DOHH2 (cell line): ENCODE measurements around the gene TTC3.
"Not testable (repeated sequence)": the region's sequence is repeated elsewhere in the genome, so short reads cannot be mapped to it uniquely, and the experiment has no call there.

Source experiments
- H3F3A ChIP-seq: fragments of 200-600 bp; sonication (generic), shearing (Covaris generic); 2 replicates; pipeline ENCODE4 v1.6.0; 2016; ENCODE audit warnings: antibody characterized with exemption, mild to moderate bottlenecking; ENCODE audit not compliant: control insufficient read depth, insufficient read depth
- H3K27ac ChIP-seq: fragments of 200-600 bp; sonication (generic); 2 replicates; pipeline ENCODE4 v1.5.1; 2014; ENCODE audit warnings: low read depth, mild to moderate bottlenecking, low read length, moderate library complexity
- H3K27me3 ChIP-seq: fragments of 200-600 bp; sonication (generic); 2 replicates; pipeline ENCODE4 v1.6.1; 2014; ENCODE audit warnings: mild to moderate bottlenecking, low read length, mixed read lengths; ENCODE audit not compliant: control insufficient read depth
- H3K36me3 ChIP-seq: fragments of 200-600 bp; sonication (generic); 2 replicates; pipeline ENCODE4 v1.6.1; 2014; ENCODE audit warnings: mild to moderate bottlenecking, low read length, moderate library complexity, mixed read lengths; ENCODE audit not compliant: control insufficient read depth
- H3K4me1 ChIP-seq: fragments of 200-600 bp; sonication (generic); 2 replicates; pipeline ENCODE4 v1.6.1; 2014; ENCODE audit warnings: mild to moderate bottlenecking, low read length, mixed read lengths; ENCODE audit not compliant: control insufficient read depth
- H3K4me2 ChIP-seq: fragments of 200-600 bp; sonication (generic); 2 replicates; pipeline ENCODE4 v1.6.0; 2014; ENCODE audit warnings: mild to moderate bottlenecking, low read length, moderate library complexity
- H3K4me3 ChIP-seq: fragments of 200-600 bp; sonication (generic); 2 replicates; pipeline ENCODE4 v1.5.1; 2014; ENCODE audit warnings: mild to moderate bottlenecking, low read length, mixed read lengths
- H3K79me2 ChIP-seq: fragments of 200-600 bp; sonication (generic); 2 replicates; pipeline ENCODE4 v1.6.1; 2014; ENCODE audit warnings: mild to moderate bottlenecking, low read length, mixed read lengths; ENCODE audit not compliant: control insufficient read depth
- H3K9me2 ChIP-seq: fragments of 200-600 bp; sonication (generic); replicated peaks from 2 replicates; pipeline ENCODE4 v1.6.1; 2014; ENCODE audit warnings: mild to moderate bottlenecking, low read length, mixed read lengths; ENCODE audit not compliant: control insufficient read depth
- H3K9me3 ChIP-seq: fragments of 200-600 bp; sonication (generic); 2 replicates; pipeline ENCODE4 v1.6.1; 2014; ENCODE audit warnings: antibody characterized with exemption, low read length, mixed read lengths; ENCODE audit not compliant: control insufficient read depth, insufficient read depth
- H4K20me1 ChIP-seq: fragments of 200-600 bp; sonication (generic); 2 replicates; pipeline ENCODE4 v1.6.0; 2014; ENCODE audit warnings: low read depth, mild to moderate bottlenecking, antibody characterized with exemption, low read length, moderate library complexity; ENCODE audit not compliant: control insufficient read depth, insufficient read depth
- CTCF ChIP-seq: fragments of 200-600 bp; sonication (generic); IDR thresholded peaks from one replicate; pipeline ENCODE4 v1.5.1; 2014; ENCODE audit warnings: antibody characterized with exemption, mild to moderate bottlenecking, low read depth, low read length; ENCODE audit not compliant: poor library complexity, severe bottlenecking
- EZH2phosphoT487 ChIP-seq: fragments of 200-600 bp; sonication (generic); IDR thresholded peaks from 2 replicates; pipeline ENCODE4 v1.6.1; 2017; ENCODE audit warnings: borderline replicate concordance, mild to moderate bottlenecking, antibody characterized with exemption, low read length, moderate library complexity, mixed read lengths

Gene TTC3

GRCh38 chr21:37220433-37220980 lies 147.5 kb downstream of the TTC3 start:
- Histone ChIP-seq H3K36me3 (peaks cover 25% of the 10 kb centered on the region), H3K9me2 (no peaks in the 10 kb centered on the region), H3K27me3 (no peaks in the 10 kb centered on the region), H3K9me3 (no peaks in the 10 kb centered on the region), H3F3A (no peaks in the 10 kb centered on the region; the same call in 1 of the 2 replicates), H3K4me1 (peaks cover 24% of the 10 kb centered on the region), H3K4me2 (peak overlapping the region; percentile 79), H3K4me3 (peak overlapping the region; percentile 85), H3K79me2 (peaks cover 38% of the 10 kb centered on the region), H3K27ac (peak overlapping the region; percentile 49), H4K20me1 (no peaks in the 10 kb centered on the region)
- no peak for TF ChIP-seq EZH2phosphoT487
- no peak for TF ChIP-seq CTCF

- Histone ChIP-seq H3K27me3 (no peaks in the 10 kb centered on the region), H3F3A (no peaks in the 10 kb centered on the region; the same call in 1 of the 2 replicates), H4K20me1 (no peaks in the 10 kb centered on the region), H3K4me1 (peaks cover 24% of the 10 kb centered on the region), H3K4me2 (peak overlapping the region; percentile 79), H3K9me3 (no peaks in the 10 kb centered on the region), H3K79me2 (peaks cover 45% of the 10 kb centered on the region), H3K4me3 (peak overlapping the region; percentile 85), H3K36me3 (peaks cover 31% of the 10 kb centered on the region), H3K27ac (peak overlapping the region; percentile 49), H3K9me2 (no peaks in the 10 kb centered on the region)
- TF ChIP-seq EZH2phosphoT487 (no peak), CTCF (peak; percentile 78)
Observed at GRCh38 chr21:37220981-37221664, 148.1 kb downstream of the TTC3 start.

- Histone ChIP-seq H3K4me3 (peak overlapping the region; percentile 41; the same call in 1 of the 2 replicates), H3K79me2 (peaks cover 56% of the 10 kb centered on the region), H3K36me3 (peaks cover 42% of the 10 kb centered on the region), H3K4me2 (peak overlapping the region; percentile 32; the same call in 1 of the 2 replicates), H3K4me1 (peaks cover 24% of the 10 kb centered on the region)
- not testable (repeated sequence) for H3K27ac ChIP-seq, H3K9me2 ChIP-seq, H3K9me3 ChIP-seq, H3K27me3 ChIP-seq, H3F3A ChIP-seq, H4K20me1 ChIP-seq
Observed at GRCh38 chr21:37222248-37222647, 149.2 kb downstream of the TTC3 start.

GRCh38 chr21:37223804-37224345 lies 150.8 kb downstream of the TTC3 start:
- TF ChIP-seq CTCF, result no peak
- Histone ChIP-seq H3K27ac (no peak overlapping the region), H3K27me3 (no peaks in the 10 kb centered on the region), H3K4me3 (no peak overlapping the region), H3K9me2 (no peaks in the 10 kb centered on the region), H4K20me1 (no peaks in the 10 kb centered on the region), H3K36me3 (peaks cover 59% of the 10 kb centered on the region), H3K4me2 (no peak overlapping the region), H3K4me1 (peaks cover 24% of the 10 kb centered on the region), H3K79me2 (peaks cover 72% of the 10 kb centered on the region), H3F3A (no peaks in the 10 kb centered on the region; the same call in 1 of the 2 replicates), H3K9me3 (no peaks in the 10 kb centered on the region)
